Ramos (cell line): Measurements from ENCODE around the gene DOK5.
"Not testable (repeated sequence)": the region's sequence is repeated elsewhere in the genome, so short reads cannot be mapped to it uniquely, and the experiment has no call there.

ENCODE experiments used
- in situ Hi-C: fragments of 300-500 bp; cut with MboI; formaldehyde crosslinking; loops from one replicate; pipeline ENCODE4 v1.14.3; 2022; ENCODE audit warnings: low sequenced_read_pairs; ENCODE audit not compliant: unreplicated experiment

DOK5 gene

DNA sequence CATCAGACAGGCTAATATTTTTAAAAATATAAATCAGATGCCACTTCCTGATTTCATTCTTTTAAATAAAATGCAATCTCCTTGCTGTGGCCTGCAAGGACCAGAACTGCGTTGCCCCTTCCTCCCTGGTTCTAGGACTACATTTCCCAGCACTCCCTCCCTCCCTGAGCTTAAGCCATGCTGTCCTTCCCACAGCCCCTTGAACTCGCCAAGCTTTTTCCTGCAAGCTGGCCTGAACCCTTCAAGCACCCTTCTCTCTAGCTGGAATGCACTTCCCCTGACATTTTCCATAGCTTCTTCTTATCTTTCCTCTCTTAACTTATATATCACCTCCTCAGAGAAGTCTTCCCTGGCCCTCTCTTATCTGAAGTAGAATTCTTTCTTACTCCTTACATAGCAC lies 6.1 kb upstream of the DOK5 start:
- in situ Hi-C loops: no loop called here

GRCh38 chr20:54469952-54470351 lies 5.4 kb upstream of the DOK5 start:
- in situ Hi-C loops: no loop called here

DNA sequence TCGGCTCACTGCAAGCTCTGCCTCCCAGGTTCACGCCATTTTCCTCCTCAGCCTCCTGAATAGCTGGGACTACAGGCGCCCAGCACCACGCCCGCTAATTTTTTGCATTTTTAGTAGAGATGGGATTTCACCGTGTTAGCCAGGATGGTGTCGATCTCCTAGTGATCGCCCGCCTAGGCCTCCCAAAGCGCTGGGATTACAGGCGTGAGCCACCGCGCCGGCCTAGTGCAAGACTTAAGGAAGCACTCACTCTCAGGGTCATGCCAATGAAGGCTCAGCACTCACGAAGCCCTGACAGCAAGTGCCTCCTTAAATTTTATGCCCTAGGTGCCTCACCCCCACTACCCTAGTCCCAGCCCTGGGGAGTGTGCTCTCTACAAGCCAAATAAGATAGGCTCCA lies 4.7 kb upstream of the DOK5 start:
- in situ Hi-C loops: no loop called here

GRCh38 chr20:54472607-54473006 lies 2.8 kb upstream of the DOK5 start:
- in situ Hi-C loops: no loop called here

DNA sequence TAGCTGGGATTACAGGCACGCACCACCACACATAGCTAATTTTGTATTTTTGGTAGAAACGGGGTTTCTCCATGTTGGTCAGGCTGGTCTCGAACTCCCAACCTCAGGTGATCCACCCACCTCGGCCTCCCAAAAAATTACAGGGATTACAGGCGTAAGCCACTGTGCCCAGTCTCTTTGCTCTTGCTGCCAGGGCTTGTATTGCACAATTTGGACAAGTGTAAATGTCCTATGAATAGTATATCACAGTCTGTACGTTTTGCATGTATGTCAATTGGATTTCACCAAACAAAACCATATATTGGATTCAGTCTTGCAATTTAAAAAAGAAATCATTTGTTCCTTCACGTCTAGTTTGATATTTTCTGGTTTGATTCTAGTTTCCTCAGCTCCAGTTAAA lies 2.1 kb upstream of the DOK5 start:
- in situ Hi-C loops: no loop called here

- in situ Hi-C loops: no loop called here
These were observed 1.3 kb upstream of the DOK5 start for GRCh38 chr20:54474046-54474445.

GRCh38 chr20:54474866-54475265 lies 527 bp upstream of the DOK5 start:
- in situ Hi-C loops: no loop called here

DNA sequence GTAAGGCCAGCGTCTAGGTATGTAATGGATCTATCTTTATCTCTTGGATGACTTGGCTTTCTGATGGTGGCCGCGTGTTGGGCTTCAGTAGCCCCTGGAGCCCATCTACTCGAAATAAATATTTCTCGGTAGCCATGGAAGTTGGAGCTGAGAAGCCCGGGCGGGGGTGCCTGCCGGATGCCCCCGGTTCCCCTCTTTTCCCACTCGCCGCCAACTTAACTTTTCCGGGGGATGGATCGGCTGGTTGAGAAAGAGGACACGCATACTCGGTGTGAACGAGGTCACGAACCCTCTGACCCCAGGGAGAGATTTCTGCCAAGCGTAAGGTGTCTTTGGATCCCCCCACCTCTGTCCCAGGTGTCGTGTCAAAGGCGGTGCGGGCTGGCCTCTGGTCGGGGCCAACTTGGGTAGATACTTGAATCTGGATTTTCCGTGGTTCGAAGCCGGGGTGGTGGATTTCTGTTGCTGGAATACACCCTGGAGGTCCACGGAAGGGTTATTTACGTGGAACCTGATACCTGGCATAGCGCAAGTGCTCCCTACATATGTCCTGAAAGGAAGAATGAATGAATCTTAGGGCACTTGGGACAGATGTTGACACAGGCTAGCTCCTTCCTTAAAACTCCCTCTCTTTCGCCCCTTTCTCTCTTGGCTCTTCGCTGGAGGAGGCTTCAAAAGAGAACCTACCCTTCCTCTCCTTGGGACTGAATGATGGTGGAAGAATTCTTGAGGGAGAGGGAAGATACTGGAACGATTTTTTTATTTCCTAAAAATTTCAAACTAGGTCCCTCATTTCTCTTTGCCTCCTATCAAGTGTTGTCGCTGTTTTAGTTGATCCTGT lies 996 bp downstream of the DOK5 start:
- in situ Hi-C loops: no loop called here

GRCh38 chr20:54477191-54477955 lies 2.0 kb downstream of the DOK5 start:
- in situ Hi-C loops: no loop called here

DNA sequence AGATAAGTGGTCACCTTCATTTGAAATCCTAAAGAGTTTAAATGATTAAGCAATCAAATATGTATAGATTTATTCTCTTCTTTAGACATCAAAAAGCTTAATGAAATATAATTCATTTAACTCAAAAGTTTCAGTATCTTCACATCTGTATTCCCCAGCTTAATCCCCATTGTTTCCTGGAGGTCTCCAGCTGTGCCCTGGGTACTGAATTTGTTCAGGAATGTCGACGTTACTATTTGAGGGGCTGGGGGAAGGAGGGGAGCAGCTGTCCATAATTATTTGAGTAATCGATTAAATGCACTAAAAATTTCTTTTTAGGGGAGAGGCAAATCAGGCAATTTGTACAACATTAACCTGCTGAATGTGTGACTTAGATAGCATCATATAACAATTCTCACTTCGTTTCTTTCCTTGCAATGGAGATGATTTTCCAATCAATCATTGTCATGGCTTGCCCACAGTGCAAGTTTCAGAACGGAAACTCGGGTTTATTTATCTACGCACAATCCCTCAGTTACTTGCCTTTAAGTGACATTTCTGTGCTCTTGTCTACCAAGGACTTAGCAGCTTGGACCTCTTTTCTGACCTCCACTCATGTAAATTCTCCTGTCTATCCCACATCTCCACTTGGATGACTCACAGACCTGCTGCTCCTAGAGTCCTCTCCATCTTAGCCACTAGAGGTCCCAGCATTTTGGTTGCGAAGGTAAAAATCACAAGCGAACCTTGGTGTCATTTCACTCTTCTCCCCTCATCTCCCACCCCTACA lies 3.9 kb downstream of the DOK5 start:
- in situ Hi-C loops: no loop called here

- in situ Hi-C loops: not testable (repeated sequence)
These were observed 4.5 kb downstream of the DOK5 start for GRCh38 chr20:54479937-54480336.

DNA sequence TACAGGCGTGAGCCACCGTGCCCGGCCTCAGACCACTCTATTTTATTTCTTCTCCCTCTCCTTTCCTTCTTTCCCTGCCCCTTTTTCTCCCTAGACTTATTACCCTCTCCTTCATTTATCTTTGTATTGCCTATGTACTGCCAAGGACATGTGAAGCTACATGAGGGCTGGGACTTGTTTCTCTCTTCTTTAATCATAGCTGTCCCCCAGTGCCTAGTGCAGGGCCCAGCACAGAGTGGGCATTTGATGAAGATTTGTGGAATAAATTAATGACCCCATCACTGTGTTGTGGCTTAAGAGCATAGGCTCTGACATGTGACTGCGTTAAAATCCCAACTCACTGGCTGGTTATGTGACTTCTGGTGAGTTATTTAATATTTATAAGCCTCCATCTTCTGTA lies 6.0 kb downstream of the DOK5 start:
- in situ Hi-C loops: no loop called here

GRCh38 chr20:54485631-54486030 lies 10.2 kb downstream of the DOK5 start:
- in situ Hi-C loops: no loop called here

DNA sequence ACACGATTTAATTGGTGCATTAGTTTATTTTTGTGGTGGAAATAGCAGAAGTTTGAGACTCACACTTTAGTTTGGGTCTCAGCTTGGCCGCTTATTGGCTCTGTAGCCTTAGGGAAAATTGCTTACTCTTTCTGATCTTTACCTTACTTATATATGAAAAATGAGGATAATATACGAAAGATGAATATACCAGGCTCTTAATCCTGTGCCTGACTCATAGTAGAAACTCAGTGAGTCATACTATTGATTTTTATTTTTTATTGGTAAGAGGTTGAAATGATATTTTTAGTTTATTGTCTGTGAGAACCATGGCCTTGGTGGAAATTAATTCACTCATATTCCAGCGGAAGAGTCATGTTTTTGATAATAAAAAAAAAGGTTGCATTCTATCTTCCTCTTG lies 11.2 kb downstream of the DOK5 start:
- in situ Hi-C loops: no loop called here

- in situ Hi-C loops: no loop called here
These were observed 13.0 kb downstream of the DOK5 start for GRCh38 chr20:54488442-54488841.

GRCh38 chr20:54491506-54491905 lies 16.1 kb downstream of the DOK5 start:
- in situ Hi-C loops: no loop called here

DNA sequence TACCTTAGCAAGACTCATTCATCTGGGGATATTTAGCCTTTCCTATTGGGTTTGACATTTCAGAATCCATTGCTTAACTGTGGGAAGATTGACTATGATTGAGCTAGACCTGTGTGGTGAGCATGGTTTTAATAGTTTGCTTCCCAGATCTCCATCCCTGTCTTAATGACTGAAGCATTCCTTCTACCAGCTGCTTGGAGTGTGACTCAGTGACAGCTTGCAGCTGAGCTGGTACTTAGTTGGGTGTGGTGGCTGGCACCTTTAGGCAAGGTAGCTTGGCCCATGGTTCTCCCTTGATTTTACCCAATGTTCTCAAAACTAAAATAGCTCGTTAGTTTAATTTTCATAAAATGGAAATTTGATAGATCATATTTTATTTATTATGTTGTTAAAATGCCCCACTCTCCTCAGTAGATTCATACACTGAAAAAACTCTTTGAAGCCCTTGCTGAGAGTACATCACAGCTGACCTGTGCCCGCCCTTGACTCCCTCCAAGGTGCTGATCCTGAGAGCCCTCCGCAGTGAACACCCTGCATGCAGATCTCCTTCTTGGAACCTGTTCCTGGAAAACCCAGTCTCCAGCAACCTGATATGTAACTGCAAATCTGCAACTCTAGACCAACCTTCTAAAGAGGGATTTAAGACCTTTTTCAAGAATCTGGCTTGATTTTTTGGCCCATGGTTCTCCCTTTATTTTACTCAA lies 19.1 kb downstream of the DOK5 start:
- in situ Hi-C loops: no loop called here

- in situ Hi-C loops: no loop called here
These were observed 22.7 kb downstream of the DOK5 start for GRCh38 chr20:54497931-54498718.

- in situ Hi-C loops: no loop called here
These were observed 23.7 kb downstream of the DOK5 start for GRCh38 chr20:54499111-54499510.
